ENCODE results near the gene AFF4.
"Not testable (repeated sequence)": the region's sequence is repeated elsewhere in the genome, so short reads cannot be mapped to it uniquely, and the experiment has no call there.

The AFF4 gene

GRCh38 chr5:132868754-132869153 is 94.7 kb downstream of the AFF4 start:
- Histone ChIP-seq H3K27ac (ENCODE audit: low read depth, low read length) (no peak overlapping the region), H3K36me3 (ENCODE audit: insufficient read depth, low read length) (peaks cover 33% of the 10 kb centered on the region), H3K4me1 (ENCODE audit: insufficient read depth, low read length) (peaks cover 9% of the 10 kb centered on the region; the same call in 1 of the 2 replicates), H3K9ac (ENCODE audit: low read depth, low read length) (no peak overlapping the region), H3K27me3 (ENCODE audit: insufficient read depth, low read length) (no peaks in the 10 kb centered on the region; the same call in 1 of the 2 replicates), H3K9me3 (ENCODE audit: insufficient read depth, low read depth, low read length) (no peaks in the 10 kb centered on the region), H3K4me3 (ENCODE audit: low read length) (no peak overlapping the region)
- WGBS = 94% methylated on average over 4 of the region's 4 CpGs

GRCh38 chr5:132867046-132867451 is 96.4 kb downstream of the AFF4 start:
- H3K9ac ChIP-seq (ENCODE audit: low read depth, low read length) = peak overlapping the region; percentile 92
- no peaks in the 10 kb centered on the region for H3K9me3 ChIP-seq (ENCODE audit: insufficient read depth, low read depth, low read length)
- peak overlapping the region; percentile 90 for H3K4me3 ChIP-seq (ENCODE audit: low read length)
- H3K36me3 ChIP-seq (ENCODE audit: insufficient read depth, low read length) = peaks cover 27% of the 10 kb centered on the region
- WGBS = 2% methylated on average over 13 of the region's 13 CpGs
- peaks cover 9% of the 10 kb centered on the region; the same call in 1 of the 2 replicates for H3K4me1 ChIP-seq (ENCODE audit: insufficient read depth, low read length)
- H3K27me3 ChIP-seq (ENCODE audit: insufficient read depth, low read length) = no peaks in the 10 kb centered on the region; the same call in 1 of the 2 replicates
- peak overlapping the region; percentile 82 for H3K27ac ChIP-seq (ENCODE audit: low read depth, low read length)

GRCh38 chr5:132866342-132867045 is 96.9 kb downstream of the AFF4 start, which contains the start of the genes GDF9 and UQCRQ:
Gene GDF9, minus strand, starts transcription at chr5:132866469. Its CDS starts 1,936 bp downstream, at chr5:132864533.
Gene UQCRQ, plus strand, starts transcription at chr5:132866642. Its CDS starts 240 bp downstream, at chr5:132866882.
- Histone ChIP-seq H3K36me3 (ENCODE audit: insufficient read depth, low read length) (peaks cover 26% of the 10 kb centered on the region), H3K27ac (ENCODE audit: low read depth, low read length) (peak within 1 kb of the TSS; percentile 87), H3K9ac (ENCODE audit: low read depth, low read length) (peak within 1 kb of the TSS; percentile 92), H3K27me3 (ENCODE audit: insufficient read depth, low read length) (no peaks in the 10 kb centered on the region; the same call in 1 of the 2 replicates), H3K9me3 (ENCODE audit: insufficient read depth, low read depth, low read length) (no peaks in the 10 kb centered on the region), H3K4me3 (ENCODE audit: low read length) (peak within 1 kb of the TSS; percentile 90), H3K4me1 (ENCODE audit: insufficient read depth, low read length) (peaks cover 9% of the 10 kb centered on the region; the same call in 1 of the 2 replicates)
- under 1% methylated on average over 55 of the region's 55 CpGs for WGBS

GRCh38 chr5:132865668-132866341 is 97.6 kb downstream of the AFF4 start:
- peaks cover 9% of the 10 kb centered on the region; the same call in 1 of the 2 replicates for H3K4me1 ChIP-seq (ENCODE audit: insufficient read depth, low read length)
- peak overlapping the region; percentile 64 for H3K9ac ChIP-seq (ENCODE audit: low read depth, low read length)

GRCh38 chr5:132860742-132861141 is 102.7 kb downstream of the AFF4 start:
- Histone ChIP-seq H3K36me3 (ENCODE audit: insufficient read depth, low read length) (no peaks in the 10 kb centered on the region), H3K27ac (ENCODE audit: low read depth, low read length) (no peak overlapping the region), H3K27me3 (ENCODE audit: insufficient read depth, low read length) (no peaks in the 10 kb centered on the region; the same call in 1 of the 2 replicates), H3K4me3 (ENCODE audit: low read length) (no peak overlapping the region), H3K4me1 (ENCODE audit: insufficient read depth, low read length) (peaks cover 4% of the 10 kb centered on the region; the same call in 1 of the 2 replicates), H3K9ac (ENCODE audit: low read depth, low read length) (no peak overlapping the region), H3K9me3 (ENCODE audit: insufficient read depth, low read depth, low read length) (no peaks in the 10 kb centered on the region)
- 80% methylated on average over 3 of the region's 5 CpGs for WGBS

More at GRCh38 chr5:132865668-132866341, 97.6 kb downstream of the AFF4 start:
- no peaks in the 10 kb centered on the region for H3K9me3 ChIP-seq (ENCODE audit: insufficient read depth, low read depth, low read length)
- H3K4me3 ChIP-seq (ENCODE audit: low read length) = peak overlapping the region; percentile 90
- no peaks in the 10 kb centered on the region; the same call in 1 of the 2 replicates for H3K27me3 ChIP-seq (ENCODE audit: insufficient read depth, low read length)
- 47% methylated on average over 30 of the region's 30 CpGs for WGBS
- peaks cover 26% of the 10 kb centered on the region for H3K36me3 ChIP-seq (ENCODE audit: insufficient read depth, low read length)
- H3K27ac ChIP-seq (ENCODE audit: low read depth, low read length) = peak overlapping the region; percentile 87

GRCh38 chr5:132859889-132860437 is 103.5 kb downstream of the AFF4 start:
- Histone ChIP-seq H3K9me3 (ENCODE audit: insufficient read depth, low read depth, low read length) (no peaks in the 10 kb centered on the region), H3K9ac (ENCODE audit: low read depth, low read length) (no peak overlapping the region), H3K4me1 (ENCODE audit: insufficient read depth, low read length) (no peaks in the 10 kb centered on the region; the same call in 1 of the 2 replicates), H3K27me3 (ENCODE audit: insufficient read depth, low read length) (no peaks in the 10 kb centered on the region; the same call in 1 of the 2 replicates), H3K27ac (ENCODE audit: low read depth, low read length) (no peak overlapping the region), H3K4me3 (ENCODE audit: low read length) (no peak overlapping the region), H3K36me3 (ENCODE audit: insufficient read depth, low read length) (no peaks in the 10 kb centered on the region)
- 89% methylated on average over 2 of the region's 2 CpGs for WGBS

GRCh38 chr5:132856011-132856410 is 107.4 kb downstream of the AFF4 start:
- Histone ChIP-seq H3K9ac (ENCODE audit: low read depth, low read length) (no peak overlapping the region), H3K27me3 (ENCODE audit: insufficient read depth, low read length) (no peaks in the 10 kb centered on the region), H3K9me3 (ENCODE audit: insufficient read depth, low read depth, low read length) (no peaks in the 10 kb centered on the region), H3K36me3 (ENCODE audit: insufficient read depth, low read length) (no peaks in the 10 kb centered on the region), H3K4me3 (ENCODE audit: low read length) (no peak overlapping the region), H3K27ac (ENCODE audit: low read depth, low read length) (no peak overlapping the region), H3K4me1 (ENCODE audit: insufficient read depth, low read length) (peaks cover 11% of the 10 kb centered on the region)
- WGBS = 96% methylated on average over 3 of the region's 3 CpGs

GRCh38 chr5:132854992-132855391 is 108.4 kb downstream of the AFF4 start:
- H3K9me3 ChIP-seq (ENCODE audit: insufficient read depth, low read depth, low read length); H3K4me3 ChIP-seq (ENCODE audit: low read length); H3K27ac ChIP-seq (ENCODE audit: low read depth, low read length); H3K9ac ChIP-seq (ENCODE audit: low read depth, low read length); H3K27me3 ChIP-seq (ENCODE audit: insufficient read depth, low read length); H3K36me3 ChIP-seq (ENCODE audit: insufficient read depth, low read length): not testable (repeated sequence)
- peaks cover 11% of the 10 kb centered on the region for H3K4me1 ChIP-seq (ENCODE audit: insufficient read depth, low read length)
- 91% methylated on average over 5 of the region's 5 CpGs for WGBS

GRCh38 chr5:132854301-132854700 is 109.1 kb downstream of the AFF4 start:
- WGBS = 57% methylated on average over 3 of the region's 3 CpGs
- Histone ChIP-seq H3K4me1 (ENCODE audit: insufficient read depth, low read length) (peaks cover 11% of the 10 kb centered on the region), H3K4me3 (ENCODE audit: low read length) (no peak overlapping the region), H3K36me3 (ENCODE audit: insufficient read depth, low read length) (no peaks in the 10 kb centered on the region), H3K9me3 (ENCODE audit: insufficient read depth, low read depth, low read length) (no peaks in the 10 kb centered on the region), H3K27ac (ENCODE audit: low read depth, low read length) (no peak overlapping the region), H3K27me3 (ENCODE audit: insufficient read depth, low read length) (no peaks in the 10 kb centered on the region), H3K9ac (ENCODE audit: low read depth, low read length) (no peak overlapping the region)

GRCh38 chr5:132853790-132854189 is 109.6 kb downstream of the AFF4 start:
- H3K27ac ChIP-seq (ENCODE audit: low read depth, low read length) = no peak overlapping the region
- H3K36me3 ChIP-seq (ENCODE audit: insufficient read depth, low read length) = no peaks in the 10 kb centered on the region
- WGBS = 79% methylated on average over 1 of the region's 1 CpG
- no peak overlapping the region for H3K4me3 ChIP-seq (ENCODE audit: low read length)
- no peak overlapping the region for H3K9ac ChIP-seq (ENCODE audit: low read depth, low read length)
- H3K9me3 ChIP-seq (ENCODE audit: insufficient read depth, low read depth, low read length) = no peaks in the 10 kb centered on the region
- H3K27me3 ChIP-seq (ENCODE audit: insufficient read depth, low read length) = no peaks in the 10 kb centered on the region
- H3K4me1 ChIP-seq (ENCODE audit: insufficient read depth, low read length) = peaks cover 11% of the 10 kb centered on the region

- 95% methylated on average over 3 of the region's 3 CpGs for WGBS
- H3K27me3 ChIP-seq (ENCODE audit: insufficient read depth, low read length) = no peaks in the 10 kb centered on the region
- H3K4me3 ChIP-seq (ENCODE audit: low read length) = no peak overlapping the region
- H3K27ac ChIP-seq (ENCODE audit: low read depth, low read length) = no peak overlapping the region
- no peaks in the 10 kb centered on the region for H3K9me3 ChIP-seq (ENCODE audit: insufficient read depth, low read depth, low read length)
- no peak overlapping the region for H3K9ac ChIP-seq (ENCODE audit: low read depth, low read length)
- no peaks in the 10 kb centered on the region for H3K36me3 ChIP-seq (ENCODE audit: insufficient read depth, low read length)
- peaks cover 11% of the 10 kb centered on the region for H3K4me1 ChIP-seq (ENCODE audit: insufficient read depth, low read length)
Observed at GRCh38 chr5:132853323-132853722, 110.1 kb downstream of the AFF4 start.
